ENCODE data around the gene COL5A2. TPM values are rescaled to one million over a fixed set of nuclear protein-coding genes. Genes with fewer than 3 reads are reported as not detected.

The COL5A2 gene
- total and polyA plus RNA-seq, 10 of the 15 experiments (the other 5 are each of a cell fraction or from before 2014, with no cell fraction given) = 0.04 to 0.85 (median 0.39) TPM

DNA sequence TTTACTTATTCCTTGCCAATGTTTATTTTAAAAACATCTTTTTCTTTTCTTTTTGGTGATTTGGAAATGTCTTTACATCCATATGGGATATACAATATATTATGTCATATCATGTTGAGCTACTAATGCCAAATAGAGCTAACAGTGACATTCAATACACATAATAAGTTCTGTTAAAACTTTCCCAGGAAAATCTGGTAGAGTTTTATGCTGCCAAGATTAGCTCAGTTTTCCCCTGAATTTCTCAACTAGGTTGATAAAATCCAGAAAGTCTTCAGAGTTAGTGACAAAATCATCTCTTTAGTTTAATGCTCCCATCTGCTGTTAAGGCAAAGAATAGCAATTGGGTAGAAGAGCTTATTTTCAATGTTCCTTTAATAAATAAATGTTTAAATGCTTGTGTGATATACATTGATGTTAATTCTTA, 195.5 kb downstream of the COL5A2 start:
- RAD21 ChIA-PET (ENCODE audit: unreplicated experiment) = interaction anchor here (0.7 to 5.4 kb wide), 19 partner anchors 9 to 780 kb away, joined by 3 to 88 read pairs (median 4); no protein-coding TSS in a partner anchor
- CTCF ChIA-PET = interaction anchor here (0.8 to 5.2 kb wide), 32 partner anchors 10 to 470 kb away, joined by 3 to 75 read pairs (median 4); partner anchors contain the start of gene COL3A1
- no peak overlapping the region for H2AFZ ChIP-seq (ENCODE audit: control insufficient read depth, low read depth, low read length)
- no peaks in the 10 kb centered on the region for H3K36me3 ChIP-seq (ENCODE audit: control insufficient read depth in 2 of 2, insufficient read depth in 2 of 2, low read length in 1 of 2)
- H3K9me3 ChIP-seq (replicated peaks; ENCODE audit: control insufficient read depth, insufficient read depth, low read length) = no peaks in the 10 kb centered on the region
- intact Hi-C loops (cut with micrococcal nuclease; ENCODE audit: unreplicated experiment) (loop anchor here (2.0 kb wide), 1 partner anchor 217 kb away; no protein-coding TSS in a partner anchor), in situ Hi-C loops (cut with MboI) (no loop called here)
- no peak overlapping the region for H3K9ac ChIP-seq (ENCODE audit: control insufficient read depth, insufficient read depth, low read length)
- BruUV-seq (replicated peaks) = no TSS peak
- no peaks in the 10 kb centered on the region for H3K4me1 ChIP-seq (ENCODE audit: control insufficient read depth, insufficient read depth, low read length)
- peak; percentile 44; the same call in 2 of the 3 replicates for ATAC-seq
- 0 out of 2 replicates have a peak, but pooled peaks have one; percentile 19 for TF ChIP-seq SMC3 (IDR thresholded peaks at IDR 0.05; ENCODE audit: borderline replicate concordance, low read length)
- peak; percentile 41; the same call in 1 of the 2 replicates for TF ChIP-seq RAD21 (IDR thresholded peaks at IDR 0.05; ENCODE audit: insufficient read depth, low read depth, low read length)
- TF ChIP-seq SMARCA5 (IDR thresholded peaks at IDR 0.05) = no peak
- H3K4me3 ChIP-seq = no peak overlapping the region
- no peak for DNase-seq (ENCODE audit: low read depth, low spot score)
- H3K4me2 ChIP-seq (ENCODE audit: control insufficient read depth, insufficient read depth) = no peak overlapping the region
- SMC1A ChIA-PET (ENCODE audit: uncharacterized antibody, unreplicated experiment) = interaction anchor here (0.7 to 9.9 kb wide), 24 partner anchors 9 to 1484 kb away, joined by 3 to 172 read pairs (median 4); no protein-coding TSS in a partner anchor
- POLR2A ChIA-PET = interaction anchor here (0.7 kb wide), 1 partner anchor 9 kb away, joined by 3 read pairs; no protein-coding TSS in a partner anchor
- no peaks in the 10 kb centered on the region for H3K79me2 ChIP-seq (ENCODE audit: control insufficient read depth, insufficient read depth, low read length)
- H3K27me3 ChIP-seq (replicated peaks in 1 of 2; ENCODE audit: control insufficient read depth in 2 of 2, insufficient read depth in 2 of 2, low read length in 1 of 2) = no peaks in the 10 kb centered on the region
- no peaks in the 10 kb centered on the region for H4K20me1 ChIP-seq (ENCODE audit: control insufficient read depth, insufficient read depth)
- H3K27ac ChIP-seq (ENCODE audit: control insufficient read depth, insufficient read depth) = no peak overlapping the region
- no peak for FAIRE-seq

DNA sequence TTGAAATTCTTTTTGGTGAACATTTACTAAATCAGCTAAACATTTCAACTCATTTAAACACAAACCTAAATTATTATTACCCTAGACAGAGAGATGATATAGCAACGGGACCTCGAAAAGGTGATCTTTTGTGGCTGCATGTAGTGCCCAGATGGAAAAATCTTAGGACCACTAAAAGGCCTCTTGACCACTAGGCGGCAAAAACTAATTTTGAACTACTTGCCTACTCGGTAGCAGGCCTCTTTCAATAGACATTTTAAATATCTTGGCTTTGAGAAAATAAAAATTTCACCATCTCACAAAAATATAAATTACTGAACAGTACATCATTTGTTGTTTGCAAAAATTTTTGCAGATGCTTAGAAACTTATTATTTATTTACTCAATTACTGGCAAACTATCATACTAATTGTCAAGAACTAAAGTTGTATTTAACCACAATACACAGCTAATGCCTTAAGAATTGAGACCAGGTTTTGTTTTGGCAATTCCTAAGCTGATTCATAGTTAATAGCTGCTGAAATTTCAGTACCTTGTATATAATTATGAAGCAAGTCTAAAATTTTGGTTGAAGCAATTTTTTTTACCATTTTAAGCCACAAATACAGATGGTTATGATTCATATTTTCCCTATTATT, 196.0 kb downstream of the COL5A2 start:
- H3K36me3 ChIP-seq (ENCODE audit: control insufficient read depth in 2 of 2, insufficient read depth in 2 of 2, low read length in 1 of 2) = no peaks in the 10 kb centered on the region
- no peak overlapping the region for H3K4me2 ChIP-seq (ENCODE audit: control insufficient read depth, insufficient read depth)
- no peak overlapping the region for H3K9ac ChIP-seq (ENCODE audit: control insufficient read depth, insufficient read depth, low read length)
- no peak for FAIRE-seq
- no peak overlapping the region for H2AFZ ChIP-seq (ENCODE audit: control insufficient read depth, low read depth, low read length)
- POLR2A ChIA-PET = interaction anchor here (0.7 kb wide), 1 partner anchor 8 kb away, joined by 3 read pairs; no protein-coding TSS in a partner anchor
- peak; percentile 54 for ATAC-seq
- SMC1A ChIA-PET (ENCODE audit: uncharacterized antibody, unreplicated experiment) = interaction anchor here (0.8 to 9.9 kb wide), 24 partner anchors 8 to 1484 kb away, joined by 3 to 172 read pairs (median 4); no protein-coding TSS in a partner anchor
- H3K27me3 ChIP-seq (replicated peaks in 1 of 2; ENCODE audit: control insufficient read depth in 2 of 2, insufficient read depth in 2 of 2, low read length in 1 of 2) = no peaks in the 10 kb centered on the region
- H3K9me3 ChIP-seq (replicated peaks; ENCODE audit: control insufficient read depth, insufficient read depth, low read length) = no peaks in the 10 kb centered on the region
- no peak for DNase-seq (ENCODE audit: low read depth, low spot score)
- H3K27ac ChIP-seq (ENCODE audit: control insufficient read depth, insufficient read depth) = no peak overlapping the region
- TF ChIP-seq, protein P1, sequence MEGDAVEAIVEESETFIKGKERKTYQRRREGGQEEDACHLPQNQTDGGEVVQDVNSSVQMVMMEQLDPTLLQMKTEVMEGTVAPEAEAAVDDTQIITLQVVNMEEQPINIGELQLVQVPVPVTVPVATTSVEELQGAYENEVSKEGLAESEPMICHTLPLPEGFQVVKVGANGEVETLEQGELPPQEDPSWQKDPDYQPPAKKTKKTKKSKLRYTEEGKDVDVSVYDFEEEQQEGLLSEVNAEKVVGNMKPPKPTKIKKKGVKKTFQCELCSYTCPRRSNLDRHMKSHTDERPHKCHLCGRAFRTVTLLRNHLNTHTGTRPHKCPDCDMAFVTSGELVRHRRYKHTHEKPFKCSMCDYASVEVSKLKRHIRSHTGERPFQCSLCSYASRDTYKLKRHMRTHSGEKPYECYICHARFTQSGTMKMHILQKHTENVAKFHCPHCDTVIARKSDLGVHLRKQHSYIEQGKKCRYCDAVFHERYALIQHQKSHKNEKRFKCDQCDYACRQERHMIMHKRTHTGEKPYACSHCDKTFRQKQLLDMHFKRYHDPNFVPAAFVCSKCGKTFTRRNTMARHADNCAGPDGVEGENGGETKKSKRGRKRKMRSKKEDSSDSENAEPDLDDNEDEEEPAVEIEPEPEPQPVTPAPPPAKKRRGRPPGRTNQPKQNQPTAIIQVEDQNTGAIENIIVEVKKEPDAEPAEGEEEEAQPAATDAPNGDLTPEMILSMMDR (IDR thresholded peaks at IDR 0.05 in 2 of 3, conservative IDR thresholded peaks at IDR 0.05 in 1 of 3; ENCODE audit: control insufficient read depth in 2 of 3, extremely low read depth in 1 of 3, insufficient read depth in 1 of 3, low read depth in 3 of 3, low read length in 3 of 3) = peak; percentile 13 to 43 (median 16); a peak in 2 of 6 replicates
- TF ChIP-seq SIN3A (IDR thresholded peaks at IDR 0.05; ENCODE audit: low read depth, low read length) (no peak), RAD21 (IDR thresholded peaks at IDR 0.05; ENCODE audit: insufficient read depth, low read depth, low read length) (peak; percentile 12; the same call in 1 of the 2 replicates)
- TF ChIP-seq, protein P2, sequence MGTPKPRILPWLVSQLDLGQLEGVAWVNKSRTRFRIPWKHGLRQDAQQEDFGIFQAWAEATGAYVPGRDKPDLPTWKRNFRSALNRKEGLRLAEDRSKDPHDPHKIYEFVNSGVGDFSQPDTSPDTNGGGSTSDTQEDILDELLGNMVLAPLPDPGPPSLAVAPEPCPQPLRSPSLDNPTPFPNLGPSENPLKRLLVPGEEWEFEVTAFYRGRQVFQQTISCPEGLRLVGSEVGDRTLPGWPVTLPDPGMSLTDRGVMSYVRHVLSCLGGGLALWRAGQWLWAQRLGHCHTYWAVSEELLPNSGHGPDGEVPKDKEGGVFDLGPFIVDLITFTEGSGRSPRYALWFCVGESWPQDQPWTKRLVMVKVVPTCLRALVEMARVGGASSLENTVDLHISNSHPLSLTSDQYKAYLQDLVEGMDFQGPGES (IDR thresholded peaks at IDR 0.05) = no peak
- intact Hi-C loops (cut with micrococcal nuclease; ENCODE audit: unreplicated experiment) (loop anchor here (2.0 kb wide), 2 partner anchors 217 to 429 kb away; no protein-coding TSS in a partner anchor), in situ Hi-C loops (cut with MboI) (no loop called here)
- RAD21 ChIA-PET (ENCODE audit: unreplicated experiment) = interaction anchor here (0.8 to 5.4 kb wide), 18 partner anchors 8 to 779 kb away, joined by 3 to 88 read pairs (median 4); no protein-coding TSS in a partner anchor
- H3K4me1 ChIP-seq (ENCODE audit: control insufficient read depth, insufficient read depth, low read length) = no peaks in the 10 kb centered on the region
- WGBS (ENCODE audit: insufficient coverage, insufficient replicate concordance, low lambda C conversion rate, missing lambda C conversion rate) = 13% methylated on average over 4 of the region's 4 CpGs
- H3K79me2 ChIP-seq (ENCODE audit: control insufficient read depth, insufficient read depth, low read length) = no peaks in the 10 kb centered on the region
- CTCF ChIA-PET = interaction anchor here (0.8 to 5.2 kb wide), 35 partner anchors 9 to 469 kb away, joined by 3 to 75 read pairs (median 4); partner anchors contain the start of gene COL3A1
- no TSS peak for BruUV-seq (replicated peaks)
- H4K20me1 ChIP-seq (ENCODE audit: control insufficient read depth, insufficient read depth) = no peaks in the 10 kb centered on the region
- no peak overlapping the region for H3K4me3 ChIP-seq

Measured in GM12878 (cell line).